Peyer's patch (tissue), 4 donors: ENCODE data around the gene CXXC5. TPM values are rescaled to one million over a fixed set of nuclear protein-coding genes. Genes with fewer than 3 reads are reported as not detected.

Experiments used
- DNase-seq, 3 donors: peaks; one replicate each; pipeline ENCODE4 v3.0.0-alpha.2; 2017 to 2019
- H3K27ac ChIP-seq, 4 donors: fragments of 200-600 bp; sonication (generic); one replicate each; pipeline ENCODE4 v1.5.1; 2016 to 2019
- H3K27me3 ChIP-seq, 2 donors: fragments of 200-600 bp; sonication (generic); one replicate each; pipeline ENCODE4 v1.5.1; 2019
- H3K36me3 ChIP-seq, 3 donors: fragments of 200-600 bp; sonication (generic); one replicate each; pipeline ENCODE4 v1.5.1; 2016 to 2019
- H3K4me1 ChIP-seq, 4 donors: fragments of 200-600 bp; sonication (generic); one replicate each; pipeline ENCODE4 v1.5.1; 2016 to 2019
- H3K4me3 ChIP-seq, 4 donors: fragments of 200-600 bp; sonication (generic); 1 replicate in 3 of 4; 2 replicates in 1 of 4; pipeline ENCODE4 v1.5.1; 2016 to 2019; ENCODE audit warnings: mild to moderate bottlenecking in 1 of 4
- H3K9me3 ChIP-seq, 4 donors: fragments of 200-600 bp; sonication (generic); one replicate each; pipeline ENCODE4 v1.5.1; 2016 to 2019; ENCODE audit warnings: mild to moderate bottlenecking in 1 of 4
- CTCF ChIP-seq, 6 experiments: fragments of 450-650 bp in 4 of 6; fragments of 200-600 bp in 2 of 6; sonication (generic) in 1 of 6; IDR thresholded peaks; one replicate each; pipeline ENCODE4 v1.5.1; 2017 to 2019; ENCODE audit warnings: antibody characterized with exemption in 6 of 6, mild to moderate bottlenecking in 3 of 6, moderate library complexity in 1 of 6
- POLR2A ChIP-seq, 2 donors: fragments of 450-650 bp; IDR thresholded peaks; one replicate each; pipeline ENCODE4 v1.5.1; 2017; ENCODE audit warnings: antibody characterized with exemption in 2 of 2, mild to moderate bottlenecking in 2 of 2, moderate library complexity in 2 of 2
- total RNA-seq, 4 donors: library from RNA; depleted of rRNA; stranded (reverse); fragments of >200 nt; gene quantifications; one replicate each; pipeline ENCODE4 v1.1.0, GENCODE V29; 2016

The CXXC5 gene
- total RNA-seq, 4 donors from 2014 or later, result 21.7 to 49.5 (median 30.9) TPM

DNA sequence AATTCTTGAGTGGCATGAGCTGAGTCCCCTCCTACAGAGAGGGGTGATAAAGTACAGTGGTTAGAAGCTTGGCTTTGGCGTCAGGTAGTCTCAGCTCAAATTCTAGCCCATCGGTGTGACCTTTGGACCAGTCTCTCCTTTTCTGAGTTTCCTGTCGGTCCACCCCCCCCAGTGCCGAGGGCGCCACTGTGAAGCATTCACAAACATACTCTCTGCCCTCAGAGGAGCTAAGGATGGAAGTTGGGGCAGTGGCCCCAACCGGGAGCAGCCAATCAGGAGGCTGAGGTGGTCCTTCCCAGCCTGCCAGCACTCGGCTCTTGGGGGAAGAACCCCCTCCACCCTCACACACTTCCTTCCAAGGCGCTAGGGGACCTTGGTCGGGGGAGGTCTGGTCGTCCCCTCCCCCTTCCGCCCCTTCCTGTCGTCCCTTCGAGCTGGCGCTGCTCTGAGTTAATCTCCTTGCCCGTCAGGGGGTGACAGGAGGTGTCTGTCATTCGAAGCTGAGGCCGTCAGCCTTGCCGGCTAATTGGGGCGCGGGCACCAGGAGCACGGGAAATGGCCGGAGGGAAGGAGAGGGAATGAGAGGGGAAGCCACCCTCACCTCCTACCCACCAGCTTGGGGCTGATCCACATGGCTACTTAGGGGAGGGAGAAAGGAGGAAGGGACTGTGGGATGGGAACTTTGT is 53.0 kb downstream of the CXXC5 start:
- TF ChIP-seq POLR2A (IDR thresholded peaks at IDR 0.05), result no peak
- TF ChIP-seq CTCF (IDR thresholded peaks at IDR 0.05), result no peak
- Histone ChIP-seq H3K4me3 (peak overlapping the region in 1 of 4 donors; percentile 6), H3K4me1 (peaks cover 5 to 40% (median 16%) of the 10 kb centered on the region in 4 donors), H3K27me3 (no peaks in the 10 kb centered on the region), H3K36me3 (no peaks in the 10 kb centered on the region), H3K27ac (no peak overlapping the region), H3K9me3 (no peaks in the 10 kb centered on the region)
- DNase-seq, result no peak

GRCh38 chr5:139702548-139702947 is 54.4 kb downstream of the CXXC5 start:
- Histone ChIP-seq H3K4me3 (no peak overlapping the region), H3K9me3 (no peaks in the 10 kb centered on the region), H3K27me3 (no peaks in the 10 kb centered on the region), H3K27ac (no peak overlapping the region), H3K36me3 (no peaks in the 10 kb centered on the region), H3K4me1 (peaks cover 3 to 27% (median 11%) of the 10 kb centered on the region in 4 donors)
- DNase-seq, result no peak
- TF ChIP-seq POLR2A (IDR thresholded peaks at IDR 0.05) (no peak), CTCF (IDR thresholded peaks at IDR 0.05) (no peak)

DNA sequence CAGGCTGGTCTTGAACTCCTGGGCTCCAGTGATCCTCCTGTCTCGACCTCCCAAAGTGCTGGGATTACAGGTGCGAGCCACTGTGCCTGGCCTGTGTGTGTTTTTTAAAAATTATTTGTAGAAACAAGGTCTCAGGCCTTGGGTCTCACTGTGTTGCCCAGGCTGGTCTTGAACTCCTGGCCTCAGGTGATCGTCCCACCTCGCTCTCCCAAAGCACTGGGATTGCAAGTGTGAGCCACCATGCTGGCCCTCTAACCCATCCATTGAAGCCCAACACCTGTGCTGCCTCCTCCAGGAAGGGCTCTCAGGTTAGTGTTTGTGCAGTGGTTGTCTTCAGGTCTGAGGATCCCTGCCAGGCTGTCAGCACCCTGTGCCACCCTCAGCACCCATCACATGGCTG is 56.6 kb downstream of the CXXC5 start:
- no peaks in the 10 kb centered on the region for H3K27me3 ChIP-seq

DNA sequence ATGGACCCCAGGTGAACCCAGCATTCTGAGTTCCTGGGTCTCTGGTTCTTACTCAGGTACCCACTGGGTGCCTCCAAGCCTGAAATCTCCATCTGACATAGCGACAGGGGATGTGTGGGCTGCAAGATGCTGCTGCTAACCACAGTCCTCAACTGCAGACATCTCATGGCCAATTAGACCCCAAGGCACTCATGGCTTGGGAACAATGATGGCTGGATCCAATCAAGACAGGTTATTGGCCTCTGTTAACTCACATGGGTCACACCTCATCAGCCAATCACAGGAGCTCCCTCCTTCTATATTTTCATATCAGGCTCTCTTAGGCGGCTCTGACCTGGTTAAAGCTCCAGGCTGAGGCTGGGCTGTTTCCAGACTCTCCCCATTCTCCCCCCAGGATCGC is 57.0 kb downstream of the CXXC5 start:
- TF ChIP-seq CTCF (IDR thresholded peaks at IDR 0.05), result no peak
- no peak for TF ChIP-seq POLR2A (IDR thresholded peaks at IDR 0.05)
- H3K27ac ChIP-seq, result no peak overlapping the region
- no peak overlapping the region for H3K4me3 ChIP-seq

More for the DNA sequence above, 56.6 kb downstream of the CXXC5 start:
- H3K4me3 ChIP-seq, result no peak overlapping the region
- no peaks in the 10 kb centered on the region for H3K36me3 ChIP-seq
- no peak overlapping the region for H3K27ac ChIP-seq
- H3K9me3 ChIP-seq, result no peaks in the 10 kb centered on the region
- TF ChIP-seq CTCF (IDR thresholded peaks at IDR 0.05), result no peak
- TF ChIP-seq POLR2A (IDR thresholded peaks at IDR 0.05), result no peak
- no peak for DNase-seq
- H3K4me1 ChIP-seq, result peaks cover 5 to 19% (median 7%) of the 10 kb centered on the region in 4 donors

GRCh38 chr5:139705655-139706587 is 57.8 kb downstream of the CXXC5 start:
- Histone ChIP-seq H3K27ac (no peak overlapping the region), H3K27me3 (no peaks in the 10 kb centered on the region), H3K9me3 (no peaks in the 10 kb centered on the region), H3K4me3 (no peak overlapping the region), H3K4me1 (peaks cover 3 to 27% (median 16%) of the 10 kb centered on the region in 4 donors), H3K36me3 (no peaks in the 10 kb centered on the region)
- no peak for DNase-seq
- TF ChIP-seq CTCF (IDR thresholded peaks at IDR 0.05), result no peak
- TF ChIP-seq POLR2A (IDR thresholded peaks at IDR 0.05), result no peak

More for the DNA sequence above, 57.0 kb downstream of the CXXC5 start:
- Histone ChIP-seq H3K36me3 (no peaks in the 10 kb centered on the region), H3K9me3 (no peaks in the 10 kb centered on the region), H3K27me3 (no peaks in the 10 kb centered on the region), H3K4me1 (peaks cover 5 to 24% (median 10%) of the 10 kb centered on the region in 4 donors)
- no peak for DNase-seq
